Midbrain (tissue), 1 donor: ENCODE results near the gene ZMYM4.

Experiments
- DNase-seq: peaks from one replicate; lab custom pipeline; 2025; lab: John Stamatoyannopoulos, UW

Gene ZMYM4

DNA sequence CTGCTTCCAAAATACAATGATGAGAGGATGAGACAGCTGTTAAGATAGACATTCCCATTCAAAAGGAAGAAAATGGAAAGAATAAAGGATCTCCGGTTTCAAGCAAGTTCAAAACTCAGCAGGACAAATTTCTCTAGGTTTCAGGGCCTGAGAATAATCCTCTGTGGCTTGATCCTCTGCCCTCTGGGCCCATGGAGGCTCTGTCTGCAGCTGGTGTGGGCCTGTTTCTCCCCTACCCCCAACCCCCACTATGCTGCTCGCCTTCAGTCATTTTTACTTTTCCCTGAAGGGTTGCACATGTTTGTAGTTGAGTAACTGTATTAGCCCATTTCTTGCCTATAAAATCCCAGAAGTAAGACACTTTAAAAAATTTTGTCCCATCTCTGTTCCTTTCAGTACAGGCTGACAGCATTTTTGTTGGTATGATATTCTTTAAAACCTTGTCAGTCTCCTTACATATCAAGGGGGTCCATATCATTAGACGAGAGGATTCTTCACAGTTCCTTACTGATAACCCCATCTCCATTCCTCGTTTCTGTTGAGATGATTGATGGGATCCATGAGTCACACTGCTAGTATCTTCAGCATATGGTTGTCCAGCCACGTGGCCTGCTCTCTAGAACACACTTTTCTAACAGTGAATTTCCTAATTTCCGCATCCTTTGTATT is 10.5 kb downstream of the ZMYM4 start:
- no peak for DNase-seq

GRCh38 chr1:35279555-35279904 is 11.0 kb downstream of the ZMYM4 start:
- no peak for DNase-seq

- no peak for DNase-seq
Measured at GRCh38 chr1:35280006-35280405, 11.5 kb downstream of the ZMYM4 start.

DNA sequence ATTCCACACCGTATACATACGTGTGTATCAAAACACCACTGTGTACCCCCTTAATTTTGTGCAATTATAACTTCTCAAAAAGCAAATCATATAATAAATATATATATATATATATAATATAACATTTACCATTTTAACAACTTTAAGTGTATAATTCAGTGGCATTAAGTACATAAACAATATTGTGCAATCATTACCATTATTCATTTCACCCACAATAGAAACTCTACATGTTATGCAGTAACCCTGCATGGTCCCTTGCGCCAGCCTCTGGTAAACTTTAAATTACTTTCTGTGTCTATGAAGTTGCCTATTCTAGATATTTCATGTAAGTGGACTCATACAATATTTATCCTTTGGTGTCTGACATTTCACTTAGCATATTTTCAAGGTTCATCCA is 13.1 kb downstream of the ZMYM4 start:
- no peak for DNase-seq

- DNase-seq = no peak
Measured at GRCh38 chr1:35282172-35282571, 13.7 kb downstream of the ZMYM4 start.

DNA sequence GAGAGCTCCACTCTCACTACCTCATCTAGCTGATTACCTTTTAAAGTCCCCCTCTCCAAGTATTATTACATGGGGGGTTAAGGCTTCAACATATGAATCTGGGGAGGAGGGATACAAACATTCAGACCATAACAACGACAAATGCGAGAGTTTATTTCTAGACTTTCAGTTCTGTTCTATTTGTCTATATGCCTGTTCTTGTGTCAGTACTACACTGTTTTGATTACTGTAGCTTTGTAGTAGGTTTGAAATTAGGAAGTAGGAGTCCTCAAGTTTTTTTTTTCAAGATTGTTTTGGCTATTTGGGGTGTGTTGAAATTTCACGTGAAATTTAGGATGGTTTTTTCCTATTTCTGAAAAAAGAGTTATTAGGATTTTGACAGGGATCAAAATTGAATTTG is 16.3 kb downstream of the ZMYM4 start:
- DNase-seq = no peak

GRCh38 chr1:35285771-35286606 is 17.5 kb downstream of the ZMYM4 start:
- no peak for DNase-seq

DNA sequence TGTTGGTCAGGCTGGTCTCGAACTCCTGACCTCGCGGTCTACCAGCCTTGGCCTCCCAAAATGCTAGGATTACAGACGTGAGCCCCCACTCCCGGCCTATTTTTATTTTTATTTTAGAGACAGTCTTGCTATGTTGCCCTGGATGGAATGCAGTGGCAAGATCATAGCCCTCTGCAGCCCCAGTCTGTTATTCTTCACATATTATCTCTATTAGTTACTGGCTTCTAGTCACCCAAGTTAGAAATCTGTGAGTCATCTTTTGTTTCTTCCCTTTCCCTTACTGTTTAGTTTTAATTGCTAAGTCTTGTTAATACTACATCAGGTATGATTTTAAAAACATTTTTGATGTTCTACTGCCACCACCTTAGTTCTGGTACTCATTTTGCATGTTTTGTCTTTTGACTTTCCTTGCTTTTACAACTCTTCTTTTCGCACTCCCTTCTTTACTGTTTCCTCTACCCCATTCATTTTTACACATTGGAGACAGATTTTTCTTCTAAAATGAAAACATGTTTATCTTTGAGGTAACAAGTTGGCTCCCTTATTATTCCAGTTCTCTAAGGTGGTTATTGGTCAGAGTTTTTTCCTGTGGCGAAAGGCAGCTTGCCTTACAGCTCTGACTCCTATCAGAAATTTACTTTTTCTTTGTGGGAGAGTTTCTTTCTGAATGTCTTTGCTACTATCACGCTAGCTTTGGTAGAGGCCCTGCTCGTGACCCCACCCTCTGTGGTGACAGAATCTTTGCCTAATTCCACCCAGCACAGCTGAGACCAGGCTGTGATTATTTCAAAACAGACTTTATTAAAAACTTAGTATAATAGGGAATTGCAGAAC is 19.5 kb downstream of the ZMYM4 start:
- no peak for DNase-seq

DNA sequence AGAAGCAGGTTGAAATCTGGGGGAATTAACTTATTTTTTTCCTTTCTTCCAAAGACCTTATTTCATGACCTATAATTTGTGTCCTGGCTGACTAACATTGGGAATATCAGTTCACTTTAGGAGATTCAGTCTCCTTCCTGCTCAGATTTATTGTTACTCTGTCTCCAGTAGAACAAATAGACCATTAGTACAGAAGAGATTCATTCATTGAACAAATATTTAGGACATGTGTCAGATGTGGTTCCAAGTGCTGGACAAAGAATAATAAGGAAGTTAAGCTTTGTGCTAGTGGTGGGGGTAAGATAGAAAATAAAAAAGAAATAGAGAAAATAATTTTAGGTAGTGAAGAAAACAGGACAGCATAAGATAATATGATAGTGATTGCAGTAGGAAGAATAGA is 20.3 kb downstream of the ZMYM4 start:
- no peak for DNase-seq

DNA sequence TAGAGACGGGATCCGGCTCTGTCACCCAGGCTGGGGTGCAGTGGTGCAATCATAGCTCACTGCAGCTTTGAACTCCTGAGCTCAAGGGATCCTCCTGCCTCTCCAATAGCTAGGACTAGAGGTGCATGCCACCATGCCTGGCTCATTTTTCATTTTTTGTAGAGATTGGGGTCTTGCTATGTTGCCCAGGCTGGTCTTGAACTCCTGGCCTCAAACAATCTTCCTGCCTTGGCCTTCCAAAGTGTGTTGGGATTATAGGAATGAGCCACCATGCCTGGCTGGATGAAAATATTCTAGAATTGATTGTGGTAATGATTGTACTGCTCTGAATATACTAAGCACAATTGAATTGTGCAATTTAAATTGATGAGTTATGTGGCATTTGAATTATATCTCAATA is 21.9 kb downstream of the ZMYM4 start:
- DNase-seq = no peak

- DNase-seq = no peak
Measured at GRCh38 chr1:35294809-35295208, 26.3 kb downstream of the ZMYM4 start.

DNA sequence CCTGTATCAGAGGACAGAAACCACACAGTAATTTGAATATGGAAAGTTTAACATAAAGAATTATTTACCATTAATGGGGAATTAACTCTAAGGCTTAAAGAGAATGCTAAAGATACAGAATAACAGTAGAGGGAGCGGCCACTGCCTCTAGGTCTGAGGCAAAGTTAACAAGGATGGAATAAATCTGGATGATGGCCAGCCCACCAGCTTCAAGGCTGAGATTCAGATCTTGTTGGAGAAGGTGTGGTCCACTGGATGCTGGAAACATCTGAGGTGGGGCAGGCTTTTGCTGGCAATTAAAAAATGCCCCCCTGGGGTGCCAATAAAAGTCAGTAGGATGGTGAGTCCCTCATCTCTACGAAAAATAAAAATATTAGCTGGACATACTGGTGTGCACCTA is 29.4 kb downstream of the ZMYM4 start:
- DNase-seq = no peak

- DNase-seq = peak; percentile 39
Measured at GRCh38 chr1:35298464-35298863, 30.0 kb downstream of the ZMYM4 start.

GRCh38 chr1:35300376-35300775 is 31.9 kb downstream of the ZMYM4 start:
- no peak for DNase-seq

DNA sequence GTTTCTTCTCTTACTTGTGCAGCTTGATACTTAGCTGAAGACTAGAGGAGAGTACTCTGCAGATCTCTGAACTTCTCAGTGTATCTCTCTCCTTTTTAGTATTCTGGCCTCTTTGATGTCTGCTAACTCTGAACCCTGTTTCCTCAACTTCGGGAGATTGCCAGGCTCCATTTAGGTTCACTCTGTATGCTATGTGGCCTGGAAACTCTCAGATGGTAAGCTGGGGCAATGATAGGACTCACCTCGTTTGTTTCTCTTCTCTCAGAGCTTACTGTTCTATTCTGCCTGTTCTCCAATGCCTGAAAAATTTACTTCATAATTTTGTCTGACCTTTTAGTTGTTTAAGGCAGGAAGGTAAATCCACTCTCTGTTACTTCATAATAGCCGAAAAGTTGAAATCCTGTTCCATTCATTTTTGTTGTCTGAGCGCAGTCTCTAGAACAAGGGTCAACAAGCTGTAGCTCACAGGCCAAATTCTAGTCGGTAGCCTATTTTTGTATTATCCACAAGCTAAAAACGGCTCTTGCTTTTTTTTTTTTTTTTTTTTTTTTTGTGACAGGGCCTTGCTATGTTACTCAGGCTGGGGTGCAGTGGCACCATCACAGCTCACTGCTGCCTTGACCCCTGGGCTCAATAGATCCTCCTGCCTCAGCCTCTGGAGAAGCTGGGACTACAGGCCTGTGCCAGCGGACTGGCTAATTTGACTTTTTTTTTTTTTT is 33.3 kb downstream of the ZMYM4 start:
- no peak for DNase-seq

- DNase-seq = no peak
Measured at GRCh38 chr1:35305383-35305782, 36.9 kb downstream of the ZMYM4 start.

DNA sequence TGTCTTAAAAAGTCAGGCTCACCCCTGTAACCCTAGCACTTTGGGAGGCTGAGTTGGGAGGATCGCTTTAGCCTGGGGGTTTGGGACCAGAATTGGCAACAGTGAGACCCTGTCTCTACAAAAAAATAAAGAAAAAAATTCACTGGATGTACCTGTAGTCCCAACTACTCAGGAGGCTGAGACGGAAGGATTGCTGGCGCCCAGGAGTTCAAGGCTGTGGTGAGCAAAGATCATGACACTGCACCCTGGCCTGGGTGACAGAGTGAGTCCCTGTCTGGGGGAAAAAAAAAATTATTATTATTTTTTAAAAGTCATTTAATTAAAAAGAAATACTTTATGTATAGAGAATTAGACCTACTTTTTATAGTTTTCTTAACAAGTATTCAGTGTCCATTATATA is 47.1 kb downstream of the ZMYM4 start:
- no peak for DNase-seq

- DNase-seq = no peak
Measured at GRCh38 chr1:35316264-35316663, 47.8 kb downstream of the ZMYM4 start.

DNA sequence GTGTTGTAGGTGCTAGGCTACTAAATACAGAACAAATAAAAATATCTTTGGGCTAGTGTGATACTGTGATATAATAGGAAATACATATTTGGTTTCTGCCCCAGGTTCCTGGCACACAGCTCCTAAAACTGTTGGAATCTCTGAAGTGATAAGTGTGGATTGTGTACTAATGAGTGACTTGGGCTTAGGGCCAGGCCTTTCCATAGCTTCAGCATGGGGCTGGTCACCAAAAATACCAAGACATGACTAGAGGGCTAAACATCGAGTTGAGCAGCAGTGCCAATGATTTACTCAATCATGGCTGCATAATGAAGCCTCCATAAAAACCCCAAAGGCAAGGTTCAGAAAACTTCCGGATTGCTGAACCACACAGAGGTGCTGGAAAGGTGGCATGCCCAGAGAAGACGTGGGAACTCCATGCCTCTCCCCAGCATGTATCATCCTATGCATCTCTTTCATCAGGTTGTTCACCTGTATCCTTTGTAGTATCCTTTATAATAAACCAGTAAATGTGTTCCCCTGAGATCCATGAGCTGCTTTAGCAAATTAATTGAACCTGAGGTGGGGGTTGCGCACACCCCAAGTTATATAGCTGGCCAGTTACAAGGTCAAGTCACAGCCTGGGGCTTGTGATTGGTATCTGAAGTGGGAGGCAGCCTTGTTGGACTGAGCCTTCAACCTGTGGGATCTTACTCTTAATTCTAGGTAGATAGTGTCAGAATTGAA is 51.6 kb downstream of the ZMYM4 start:
- no peak for DNase-seq

- no peak for DNase-seq
Measured at GRCh38 chr1:35320937-35321336, 52.4 kb downstream of the ZMYM4 start.

GRCh38 chr1:35324486-35324885 is 56.0 kb downstream of the ZMYM4 start:
- no peak for DNase-seq
